Muscle of arm (tissue), 14 donors: ENCODE results near the gene PCGF2. TPM values are rescaled to one million over a fixed set of nuclear protein-coding genes. Genes with fewer than 3 reads are reported as not detected.
"Not testable (repeated sequence)": the region's sequence is repeated elsewhere in the genome, so short reads cannot be mapped to it uniquely, and the experiment has no call there.

Source experiments
- DNase-seq: peaks from one replicate; pipeline ENCODE4 v3.0.0-alpha.2; 2013
- long read RNA-seq, 11 donors: transcript quantifications; one replicate each; lab custom pipeline, GENCODE V29; 2026
- polyA plus RNA-seq, 12 donors: library from polyadenylated mRNA; unstranded; fragments of 120-200 nt; gene quantifications; one replicate each; pipeline ENCODE4 v1.2.1, GENCODE V29; 2013; ENCODE audit not compliant: insufficient read length in 12 of 12

The PCGF2 gene
- 10 to 100 TPM in 11 of 12 donors, not detected in 1; 23.9 to 65.8 (median 30.2) TPM for polyA plus RNA-seq
- long read RNA-seq, donor 1, partial matches to known transcripts = 8 of 9 reads
- long read RNA-seq, donor 1, other reads (novel, unspliced or antisense) = 0 of 9 reads
- long read RNA-seq, donor 2, partial matches to known transcripts = 9 of 10 reads
- long read RNA-seq, donor 2, other reads (novel, unspliced or antisense) = 0 of 10 reads
- long read RNA-seq, donor 3 = 0 reads
- long read RNA-seq, donor 4, partial matches to known transcripts = 0 of 2 reads
- long read RNA-seq, donor 4, other reads (novel, unspliced or antisense) = 0 of 2 reads
- long read RNA-seq, donor 5, partial matches to known transcripts = 0 of 8 reads
- long read RNA-seq, donor 5, other reads (novel, unspliced or antisense) = 8 of 8 reads
- long read RNA-seq, donor 6, partial matches to known transcripts = 5 of 6 reads
- long read RNA-seq, donor 6, other reads (novel, unspliced or antisense) = 0 of 6 reads
- long read RNA-seq, donor 7, partial matches to known transcripts = 50 of 95 reads
- long read RNA-seq, donor 7, other reads (novel, unspliced or antisense) = 45 of 95 reads
- long read RNA-seq, donor 8, partial matches to known transcripts = 5 of 6 reads
- long read RNA-seq, donor 8, other reads (novel, unspliced or antisense) = 0 of 6 reads
- long read RNA-seq, donor 9, partial matches to known transcripts = 0 of 2 reads
- long read RNA-seq, donor 9, other reads (novel, unspliced or antisense) = 0 of 2 reads
- long read RNA-seq, donor 10, partial matches to known transcripts = 7 of 8 reads
- long read RNA-seq, donor 10, other reads (novel, unspliced or antisense) = 0 of 8 reads
- long read RNA-seq, donor 11, partial matches to known transcripts = 0 of 7 reads
- long read RNA-seq, donor 11, other reads (novel, unspliced or antisense) = 6 of 7 reads

DNA sequence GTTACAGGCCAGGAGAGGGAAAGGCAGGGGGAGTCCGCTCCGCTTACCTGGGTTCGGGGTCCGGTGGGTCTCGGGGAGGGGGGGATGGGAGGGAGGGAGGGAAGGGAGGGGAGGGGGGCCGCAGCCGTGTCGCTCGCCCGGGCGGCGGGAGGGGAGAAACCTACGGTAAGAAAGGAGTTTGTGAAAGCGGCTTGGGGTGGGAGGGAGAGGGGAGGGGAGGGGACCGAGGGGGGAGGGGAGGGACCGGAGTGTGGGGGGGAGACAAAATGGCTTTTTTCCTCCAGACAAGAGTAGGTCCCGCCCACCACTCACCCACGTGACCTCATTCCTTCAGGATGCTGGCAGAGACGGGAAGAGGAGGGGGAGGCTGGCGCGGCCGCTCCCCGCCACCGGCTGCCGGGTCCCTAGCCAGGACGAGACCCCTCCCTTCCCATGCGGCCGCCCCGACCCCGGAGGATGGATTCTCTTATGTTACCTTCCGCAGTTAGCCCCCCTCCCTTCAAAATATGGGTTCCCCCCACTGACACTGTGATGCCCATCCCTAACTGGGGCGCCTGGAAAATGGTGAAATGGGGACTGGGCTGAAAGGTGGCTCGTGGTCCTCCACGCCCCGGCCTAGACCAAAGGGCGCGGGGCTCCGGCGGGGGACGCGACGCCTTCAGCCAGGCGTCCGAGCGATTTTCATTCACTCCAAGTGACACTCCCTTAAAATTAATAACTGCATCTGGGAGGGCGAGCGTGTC lies at the start of gene PCGF2:
Gene PCGF2 (minus strand): TSS at position 188 of the 743 bp plus-strand sequence. CDS start 7,934 bp downstream, outside the sequence.
- peak; percentile 94 for DNase-seq

DNA sequence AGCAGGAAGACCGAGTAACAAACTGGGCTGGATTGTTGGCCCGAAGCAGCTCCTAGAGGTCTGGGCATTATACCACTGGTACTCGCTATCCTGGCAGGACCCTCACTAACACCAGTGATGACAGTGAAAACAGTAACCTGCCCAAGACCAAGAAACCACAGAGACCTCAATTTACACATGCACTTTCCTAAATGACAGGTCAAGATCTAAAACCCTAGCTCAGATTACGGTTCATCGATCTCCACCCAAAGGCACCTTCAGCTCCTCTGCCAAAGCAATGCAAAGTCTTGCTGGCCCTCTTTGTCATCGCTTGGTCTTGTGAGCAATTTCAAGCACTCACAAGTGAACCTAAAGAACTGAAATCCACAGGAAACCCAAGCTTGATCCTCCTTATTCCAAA lies 49.7 kb upstream of the PCGF2 start:
- no peak for DNase-seq

DNA sequence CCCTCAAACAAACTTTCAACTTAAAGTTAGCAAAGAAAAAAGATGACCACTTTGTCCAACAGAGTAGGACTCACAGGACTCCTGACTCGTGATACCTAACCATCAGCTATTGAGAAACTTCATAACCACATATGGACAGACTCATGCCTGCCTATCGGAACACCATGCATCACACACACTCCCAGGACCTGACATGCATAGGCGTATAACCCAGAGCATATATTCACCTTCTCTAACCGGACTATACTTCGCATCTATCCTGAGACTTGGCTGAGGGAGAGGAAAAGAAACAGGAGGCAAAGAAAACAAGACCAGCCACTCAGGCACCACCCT lies 49.0 kb upstream of the PCGF2 start:
- no peak for DNase-seq

DNA sequence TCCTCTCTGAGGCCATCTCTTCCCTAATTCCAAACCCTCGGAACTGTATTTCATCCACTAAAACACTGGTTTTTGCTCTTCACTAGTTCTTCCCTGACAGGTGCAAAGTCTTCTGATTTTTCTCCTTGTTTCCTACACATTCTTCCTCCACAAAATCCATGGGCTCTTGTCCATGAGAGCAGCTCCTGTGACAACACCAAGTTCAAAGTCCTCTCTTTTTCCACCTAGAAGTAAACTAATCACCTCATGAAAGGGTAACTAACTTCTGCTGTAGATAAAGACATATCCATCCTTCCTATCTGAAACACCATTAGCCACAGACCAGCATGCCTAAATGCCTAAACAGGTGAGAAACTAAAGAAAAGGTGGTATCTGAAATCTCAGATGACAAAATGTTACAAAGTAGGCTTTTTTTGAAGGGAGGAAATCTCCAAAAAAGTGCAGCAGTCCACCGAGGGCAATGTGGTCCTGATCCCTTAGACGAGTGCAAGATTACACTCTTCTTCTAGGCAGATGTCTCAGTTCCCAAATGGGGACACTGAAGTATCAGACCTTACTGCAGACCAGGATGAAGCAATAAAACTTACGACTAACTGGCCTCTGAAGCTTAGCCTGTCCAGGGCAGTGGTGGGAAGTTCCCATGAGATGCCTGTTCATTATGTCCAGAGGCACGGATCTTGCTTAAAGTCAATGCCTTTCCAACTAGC lies 48.5 kb upstream of the PCGF2 start:
- no peak for DNase-seq

DNA sequence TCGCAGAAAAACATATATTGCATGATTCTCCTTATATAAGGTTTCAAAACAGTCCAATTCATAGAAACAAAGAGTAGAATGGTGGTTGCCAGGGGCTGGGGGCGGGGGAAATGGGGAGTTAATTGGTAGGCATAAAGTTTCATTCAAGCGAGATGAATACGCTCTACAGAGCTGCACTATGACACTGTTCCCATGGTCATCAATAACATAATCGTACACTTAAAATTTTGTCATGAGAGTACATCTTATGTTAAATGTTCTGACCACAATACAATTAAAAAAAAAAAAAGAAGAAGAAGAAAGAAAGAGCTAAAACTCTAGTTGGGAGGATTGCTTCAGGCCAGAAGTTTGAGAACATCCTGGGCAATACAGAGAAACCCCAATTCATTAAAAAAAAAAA lies 46.1 kb upstream of the PCGF2 start:
- no peak for DNase-seq

DNA sequence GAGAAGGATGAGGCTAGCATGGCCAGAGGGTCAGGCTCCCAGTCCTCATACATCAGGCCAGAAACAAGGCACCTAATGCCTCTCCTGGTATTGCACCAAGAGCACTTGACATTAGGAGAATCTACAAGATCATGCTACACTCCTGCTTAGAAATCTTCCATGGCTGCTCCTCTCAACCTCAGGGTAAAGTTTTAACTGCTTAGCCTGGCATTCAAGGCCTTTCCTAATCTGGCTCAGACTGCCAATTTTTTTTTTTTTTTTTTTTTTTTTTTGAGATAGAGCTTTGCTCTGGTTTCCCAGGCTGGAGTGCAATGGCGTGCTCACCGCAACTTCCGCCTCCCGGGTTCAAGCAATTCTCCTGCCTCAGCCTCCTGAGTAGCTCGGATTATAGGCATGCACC lies 43.0 kb upstream of the PCGF2 start:
- no peak for DNase-seq

DNA sequence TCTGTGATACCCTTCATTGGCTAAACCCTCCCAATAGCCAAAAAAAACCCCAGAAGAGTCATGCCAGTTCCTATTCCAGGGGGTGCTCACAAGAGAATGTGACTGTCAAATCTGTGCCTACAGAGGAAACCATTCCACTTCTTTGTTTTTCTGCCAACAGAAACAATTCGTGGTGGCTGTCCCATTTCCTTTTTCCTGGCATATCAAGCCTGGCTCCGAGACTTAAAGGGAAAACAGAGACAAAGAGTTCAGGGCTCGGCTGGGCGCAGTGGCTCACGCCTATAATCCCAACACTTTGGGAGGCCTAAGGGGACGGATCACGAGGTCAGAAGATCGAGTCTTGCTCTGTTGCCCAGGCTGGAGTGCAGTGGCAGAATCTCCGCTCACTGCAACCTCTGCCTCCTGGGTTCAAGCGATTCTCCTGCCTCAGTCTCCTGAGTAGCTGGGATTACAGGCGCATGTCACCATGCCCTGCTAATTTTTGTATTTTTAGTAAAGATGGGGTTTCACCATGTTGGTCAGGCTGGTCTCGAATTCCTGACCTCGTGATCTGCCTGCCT lies 42.1 kb upstream of the PCGF2 start:
- DNase-seq = not testable (repeated sequence)

DNA sequence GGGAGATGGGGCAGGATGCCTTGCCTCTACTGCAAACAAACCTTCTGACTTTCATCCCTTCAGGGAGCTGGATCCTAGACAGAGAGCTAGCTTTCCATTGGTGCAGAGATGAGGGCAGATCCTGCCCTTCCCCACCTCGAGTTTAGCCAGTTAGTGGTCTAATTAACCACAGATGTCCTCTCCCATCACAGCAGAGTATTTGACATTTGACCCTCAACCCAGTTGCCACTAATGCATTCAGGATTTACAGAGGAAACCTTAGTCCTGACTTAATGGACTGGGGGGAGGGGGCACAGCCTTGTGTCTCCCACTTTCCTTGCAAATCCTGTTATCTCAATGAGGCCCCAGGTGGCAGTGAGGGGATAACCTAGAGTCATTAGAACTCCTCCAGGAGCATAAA lies 41.0 kb upstream of the PCGF2 start:
- DNase-seq = no peak

DNA sequence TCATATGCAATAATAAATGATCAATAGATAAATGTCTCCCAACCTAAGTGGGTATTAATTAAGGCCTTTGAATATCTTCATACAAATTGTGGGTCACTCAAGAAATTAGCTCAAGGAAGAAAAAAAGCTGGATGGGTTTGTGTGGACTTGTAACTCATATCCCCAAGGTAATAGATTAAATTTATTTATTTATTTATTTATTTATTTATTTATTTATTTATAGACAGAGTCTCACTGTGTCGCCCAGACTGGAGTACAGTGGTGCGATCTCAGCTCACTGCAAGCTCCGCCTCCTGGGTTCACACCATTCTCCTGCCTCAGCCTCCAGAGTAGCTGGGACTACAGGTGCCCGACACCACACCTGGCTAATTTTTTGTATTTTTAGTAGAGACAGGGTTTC lies 39.9 kb upstream of the PCGF2 start:
- DNase-seq = not testable (repeated sequence)

DNA sequence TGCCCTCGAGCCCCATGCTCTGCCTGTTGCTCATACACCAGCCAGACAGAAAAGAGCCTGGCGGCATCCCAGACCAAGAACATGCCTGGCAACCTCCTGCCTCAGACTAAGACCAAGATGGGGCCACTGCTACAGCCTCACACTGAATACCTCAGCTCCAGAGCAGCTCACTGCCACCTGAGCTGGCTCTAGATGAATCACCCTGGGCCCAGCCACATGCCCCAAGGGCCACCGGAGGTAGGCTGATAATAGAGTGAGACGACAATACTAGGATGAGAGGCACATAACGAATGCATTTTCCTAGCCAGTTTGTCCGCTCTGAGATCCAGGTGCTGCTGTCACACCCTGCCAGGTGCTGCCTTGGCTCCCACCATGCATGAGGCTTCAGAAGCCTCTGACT lies 38.2 kb upstream of the PCGF2 start:
- no peak for DNase-seq

DNA sequence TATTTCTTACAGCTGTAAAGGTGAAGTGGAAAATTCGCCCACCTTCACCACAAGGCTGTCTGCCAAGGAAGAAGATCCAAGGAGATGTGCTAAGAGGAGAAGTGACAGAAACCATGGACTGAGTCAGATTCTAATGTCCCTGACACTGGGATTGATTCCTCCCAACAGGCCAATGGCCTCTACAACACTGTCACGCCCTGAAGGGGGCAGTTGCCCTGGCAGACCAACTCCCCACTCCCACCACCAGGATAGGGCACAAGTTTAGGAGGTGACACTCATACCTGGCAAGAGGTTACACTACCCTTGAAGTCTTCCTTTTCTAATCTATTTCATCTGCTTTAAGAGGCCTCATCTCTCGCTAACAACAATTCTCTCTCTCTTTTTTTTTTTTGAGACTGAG lies 35.1 kb upstream of the PCGF2 start:
- no peak for DNase-seq

DNA sequence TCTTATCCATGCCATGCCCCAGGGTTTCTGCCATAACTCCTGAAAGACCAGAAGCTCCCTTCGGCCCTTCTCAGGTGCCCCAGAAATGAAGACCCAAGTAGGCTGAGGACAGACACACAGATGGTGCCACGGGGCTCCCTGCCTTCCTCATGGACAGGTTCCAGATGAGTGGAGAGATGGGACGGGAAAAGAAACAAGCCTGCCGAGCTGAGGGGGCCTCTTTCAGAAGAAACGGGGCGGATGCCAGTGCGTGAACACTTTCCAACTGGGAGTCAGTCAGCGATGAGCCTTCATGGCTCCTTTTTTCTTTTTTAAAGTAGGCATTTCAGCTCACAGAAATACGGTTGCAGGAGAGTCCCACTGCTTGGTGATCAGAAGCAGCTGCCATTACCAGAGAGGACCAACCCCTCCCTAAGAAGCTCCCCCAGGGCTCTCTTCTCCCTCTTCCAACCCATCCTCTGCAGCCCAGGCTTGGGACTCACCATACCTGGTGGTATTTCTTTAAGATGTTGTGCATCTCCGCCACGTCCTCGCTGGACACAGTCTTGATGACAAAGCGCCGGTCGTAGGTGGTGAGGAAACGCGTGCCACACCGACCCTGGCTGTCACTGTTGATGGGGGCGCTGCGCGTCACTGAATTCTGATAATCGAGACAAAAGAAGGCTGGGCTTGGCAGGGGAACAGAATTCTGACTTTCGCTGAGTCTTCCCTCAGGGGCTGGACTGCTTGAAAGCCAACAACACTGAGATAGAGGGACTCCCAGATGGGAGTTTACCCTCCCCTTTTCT lies 32.0 kb upstream of the PCGF2 start:
- no peak for DNase-seq

DNA sequence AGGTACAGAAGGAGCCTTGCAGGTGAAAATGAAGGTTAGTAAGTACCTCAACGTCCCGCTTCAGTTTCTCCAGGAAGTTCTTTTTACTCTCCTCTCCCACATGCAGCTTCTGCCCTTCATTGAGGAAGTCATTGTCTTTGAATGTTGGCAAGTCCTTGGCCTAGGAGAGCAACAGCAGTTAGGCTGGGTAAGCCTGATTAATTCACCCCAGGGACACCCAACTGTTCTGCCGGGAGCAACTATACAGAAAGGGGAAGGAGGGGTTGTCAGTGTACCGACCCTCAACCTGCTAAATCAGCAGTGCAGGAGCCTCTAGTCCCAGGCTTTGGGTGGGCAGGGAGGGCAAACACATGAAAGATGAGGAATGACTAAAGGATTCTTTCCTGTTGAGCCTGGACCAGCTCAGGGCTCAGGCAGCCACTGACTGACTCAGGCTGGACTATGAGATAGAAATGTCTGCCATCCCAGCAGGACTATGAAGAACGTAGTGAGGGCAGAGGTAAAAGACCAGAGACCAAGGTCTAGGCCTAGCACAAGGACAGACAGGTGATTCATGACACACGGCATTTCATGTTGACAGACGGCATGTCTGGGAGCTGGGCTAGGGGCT lies 29.6 kb upstream of the PCGF2 start:
- DNase-seq = no peak

DNA sequence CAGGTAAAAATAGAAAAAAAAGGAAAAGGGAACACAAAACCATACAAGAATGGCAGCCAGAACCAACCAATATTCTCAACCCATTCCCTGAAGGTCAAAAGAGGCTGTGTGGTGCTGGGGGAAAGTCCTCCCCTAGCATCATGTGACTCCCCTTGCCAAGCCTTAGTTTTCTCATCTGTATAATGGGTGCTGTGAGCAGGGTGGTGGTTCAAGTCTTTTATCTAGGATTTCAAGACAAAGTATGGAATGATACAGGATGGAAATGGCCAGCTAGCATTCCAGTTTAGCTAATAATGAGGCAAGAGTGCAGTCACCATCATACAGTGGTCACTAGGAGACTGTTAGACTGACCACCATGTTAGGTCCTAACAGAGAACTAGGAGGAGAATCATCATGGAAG lies 25.1 kb upstream of the PCGF2 start:
- no peak for DNase-seq

DNA sequence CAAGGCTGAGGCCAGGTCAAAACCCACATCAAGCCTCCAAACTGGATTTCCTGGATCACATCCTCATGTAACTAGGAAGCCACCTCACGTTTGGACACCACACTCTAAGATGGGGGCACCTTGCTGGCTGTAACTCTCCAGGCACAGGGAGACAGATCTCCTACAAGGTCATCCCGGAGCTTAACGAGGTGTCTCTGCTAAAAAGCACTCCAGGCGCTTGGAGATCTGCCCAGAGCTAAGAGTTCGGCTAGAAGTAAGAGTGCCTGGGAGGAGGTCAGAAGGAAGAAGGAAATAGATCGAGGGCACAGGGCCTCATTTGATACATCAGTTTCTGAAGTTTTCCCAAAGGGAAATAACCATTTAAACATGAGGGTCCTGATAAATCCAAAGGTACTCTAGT lies 20.3 kb upstream of the PCGF2 start:
- DNase-seq = no peak

DNA sequence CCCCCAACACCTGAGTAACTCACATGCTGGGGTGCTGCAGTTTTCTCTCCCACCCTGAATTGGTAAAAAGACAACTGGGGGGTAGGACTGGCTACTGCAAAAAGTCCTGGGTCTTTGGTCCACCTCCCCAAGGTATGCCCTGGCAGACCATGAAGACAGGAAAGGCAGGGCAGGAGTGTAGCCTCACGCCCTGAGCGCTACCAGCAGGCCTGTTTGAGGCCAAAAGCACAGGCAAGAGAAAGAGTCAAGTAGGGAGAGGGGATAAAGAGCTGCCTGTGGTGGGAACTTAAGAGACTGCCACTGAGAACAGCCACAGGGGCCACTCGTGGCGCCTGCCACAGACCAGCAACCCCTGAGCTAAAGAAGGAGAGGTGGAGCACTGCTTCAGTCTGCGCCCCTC lies 18.2 kb upstream of the PCGF2 start:
- no peak for DNase-seq

DNA sequence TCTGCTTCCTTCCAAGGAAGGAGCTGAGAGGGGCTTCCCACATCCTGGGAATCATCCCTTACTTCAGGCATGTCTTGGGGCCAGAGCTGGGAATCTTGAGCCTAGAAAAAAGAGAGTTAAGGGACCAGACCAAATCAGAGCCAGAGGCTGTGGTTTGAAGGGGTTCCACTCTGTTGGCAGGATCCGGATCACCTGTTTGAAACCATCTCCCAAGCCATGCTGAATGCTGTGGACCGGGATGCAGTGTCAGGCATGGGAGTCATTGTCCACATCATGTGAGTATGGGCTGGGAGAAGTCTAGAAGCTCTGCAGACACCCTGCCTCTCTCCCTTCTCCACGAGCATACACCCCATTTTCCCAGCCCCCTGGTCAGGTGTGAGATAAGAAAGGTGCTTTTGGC lies 14.1 kb upstream of the PCGF2 start:
- no peak for DNase-seq

DNA sequence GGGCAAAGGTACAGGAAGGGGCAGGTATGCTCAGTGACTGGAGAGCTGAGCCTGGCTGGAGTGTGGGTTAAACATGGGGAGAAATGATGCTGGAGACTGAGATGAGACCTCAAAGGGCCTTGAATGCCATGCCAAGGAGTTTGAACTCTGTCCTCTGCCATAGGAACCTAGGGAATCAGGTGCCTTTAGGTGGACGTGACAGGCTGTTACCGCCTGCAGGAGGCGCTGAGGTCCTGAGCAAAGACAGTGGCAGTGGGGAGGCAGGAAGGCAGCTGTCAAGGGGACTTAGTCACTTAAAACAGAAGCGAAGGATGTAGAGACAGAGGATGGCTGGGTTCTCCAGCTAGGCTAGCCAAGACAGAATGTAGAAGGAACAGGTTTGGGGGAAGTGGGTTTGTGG lies 13.5 kb upstream of the PCGF2 start:
- no peak for DNase-seq

DNA sequence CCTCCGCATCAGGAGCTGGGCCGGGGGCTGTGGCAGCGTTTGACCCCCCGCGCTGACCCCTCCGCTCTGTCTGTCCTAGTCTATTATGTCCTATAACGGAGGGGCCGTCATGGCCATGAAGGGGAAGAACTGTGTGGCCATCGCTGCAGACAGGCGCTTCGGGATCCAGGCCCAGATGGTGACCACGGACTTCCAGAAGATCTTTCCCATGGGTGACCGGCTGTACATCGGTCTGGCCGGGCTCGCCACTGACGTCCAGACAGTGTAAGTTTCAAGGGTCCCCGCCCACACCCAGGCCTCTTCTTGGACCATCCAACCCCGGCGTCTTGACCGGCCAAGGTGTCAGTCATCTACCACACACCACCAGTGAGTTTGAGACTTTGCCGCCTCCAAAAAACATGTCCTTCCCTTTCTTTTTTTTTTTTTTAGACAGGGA lies 5.0 kb upstream of the PCGF2 start:
- no peak for DNase-seq
